Vagina (tissue), 2 donors: Measurements from ENCODE around the gene CAMKK2.

Experiments
- POLR2A ChIP-seq, 2 donors: fragments of 450-650 bp; IDR thresholded peaks; one replicate each; pipeline ENCODE4 v1.6.1; 2017; ENCODE audit warnings: antibody characterized with exemption in 2 of 2, mild to moderate bottlenecking in 2 of 2, moderate library complexity in 2 of 2
- POLR2AphosphoS5 ChIP-seq, 2 donors: sonication (generic); formaldehyde crosslinking; IDR thresholded peaks; one replicate each; pipeline ENCODE4 v1.9.0; 2017; ENCODE audit warnings: antibody characterized with exemption in 2 of 2, mild to moderate bottlenecking in 2 of 2, low read depth in 1 of 2; ENCODE audit not compliant: insufficient read depth in 1 of 2
- TF ChIP-seq, protein P1 (sequence below), 3 experiments: fragments of 450-650 bp in 2 of 3; fragments of 200-600 bp in 1 of 3; sonication (generic) in 1 of 3; IDR thresholded peaks; one replicate each; pipeline ENCODE4 v1.5.1; 2017 to 2019; ENCODE audit warnings: antibody characterized with exemption in 3 of 3, mild to moderate bottlenecking in 2 of 3, moderate library complexity in 2 of 3

GRCh38 chr12:121246893-121247557 is 49.5 kb downstream of the CAMKK2 start:
- TF ChIP-seq, protein P1, sequence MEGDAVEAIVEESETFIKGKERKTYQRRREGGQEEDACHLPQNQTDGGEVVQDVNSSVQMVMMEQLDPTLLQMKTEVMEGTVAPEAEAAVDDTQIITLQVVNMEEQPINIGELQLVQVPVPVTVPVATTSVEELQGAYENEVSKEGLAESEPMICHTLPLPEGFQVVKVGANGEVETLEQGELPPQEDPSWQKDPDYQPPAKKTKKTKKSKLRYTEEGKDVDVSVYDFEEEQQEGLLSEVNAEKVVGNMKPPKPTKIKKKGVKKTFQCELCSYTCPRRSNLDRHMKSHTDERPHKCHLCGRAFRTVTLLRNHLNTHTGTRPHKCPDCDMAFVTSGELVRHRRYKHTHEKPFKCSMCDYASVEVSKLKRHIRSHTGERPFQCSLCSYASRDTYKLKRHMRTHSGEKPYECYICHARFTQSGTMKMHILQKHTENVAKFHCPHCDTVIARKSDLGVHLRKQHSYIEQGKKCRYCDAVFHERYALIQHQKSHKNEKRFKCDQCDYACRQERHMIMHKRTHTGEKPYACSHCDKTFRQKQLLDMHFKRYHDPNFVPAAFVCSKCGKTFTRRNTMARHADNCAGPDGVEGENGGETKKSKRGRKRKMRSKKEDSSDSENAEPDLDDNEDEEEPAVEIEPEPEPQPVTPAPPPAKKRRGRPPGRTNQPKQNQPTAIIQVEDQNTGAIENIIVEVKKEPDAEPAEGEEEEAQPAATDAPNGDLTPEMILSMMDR (IDR thresholded peaks at IDR 0.05): no peak
- TF ChIP-seq POLR2A (IDR thresholded peaks at IDR 0.05) (no peak), POLR2AphosphoS5 (IDR thresholded peaks at IDR 0.05; ENCODE audit: insufficient read depth in 1 of 2, low read depth in 1 of 2) (no peak)
